Right lung (tissue), 5 donors: Measurements from ENCODE around the gene VGLL2. TPM values are rescaled to one million over a fixed set of nuclear protein-coding genes. Genes with fewer than 3 reads are reported as not detected.

Experiments used
- DNase-seq, 2 donors: peaks; one replicate each; pipeline ENCODE4 v3.0.0-alpha.2; 2013
- polyA plus RNA-seq, 5 donors: library from polyadenylated mRNA; unstranded; fragments of 120-200 nt; gene quantifications; one replicate each; pipeline versions ENCODE4 v1.2.1 to v1.2.3, GENCODE V29; 2013; ENCODE audit warnings: inconsistent platforms in 1 of 5, low replicate concordance in 1 of 5; ENCODE audit not compliant: insufficient read length in 5 of 5, insufficient read depth in 1 of 5

VGLL2 gene
- polyA plus RNA-seq, 5 donors: 4.0 TPM; not detected in 4

DNA sequence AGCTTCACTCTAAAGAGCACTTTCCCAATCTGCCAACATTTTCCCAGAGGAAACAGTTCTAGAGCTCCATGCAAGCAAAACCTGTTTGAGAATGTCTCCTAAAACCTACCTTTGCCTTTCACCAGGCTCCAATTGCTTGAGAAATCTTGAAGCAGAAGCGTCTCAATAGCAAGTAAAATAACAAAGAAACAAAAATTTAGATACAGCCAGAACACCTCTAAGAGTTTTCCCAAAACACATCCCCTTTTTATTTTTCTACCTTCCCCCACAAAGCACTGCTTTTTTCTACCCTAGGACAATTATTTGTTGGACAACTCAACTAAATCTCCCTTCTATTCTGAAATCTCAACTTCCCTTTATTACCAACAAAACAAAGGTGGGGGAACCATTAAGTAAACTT lies 3.6 kb downstream of the VGLL2 start:
- no peak for DNase-seq

DNA sequence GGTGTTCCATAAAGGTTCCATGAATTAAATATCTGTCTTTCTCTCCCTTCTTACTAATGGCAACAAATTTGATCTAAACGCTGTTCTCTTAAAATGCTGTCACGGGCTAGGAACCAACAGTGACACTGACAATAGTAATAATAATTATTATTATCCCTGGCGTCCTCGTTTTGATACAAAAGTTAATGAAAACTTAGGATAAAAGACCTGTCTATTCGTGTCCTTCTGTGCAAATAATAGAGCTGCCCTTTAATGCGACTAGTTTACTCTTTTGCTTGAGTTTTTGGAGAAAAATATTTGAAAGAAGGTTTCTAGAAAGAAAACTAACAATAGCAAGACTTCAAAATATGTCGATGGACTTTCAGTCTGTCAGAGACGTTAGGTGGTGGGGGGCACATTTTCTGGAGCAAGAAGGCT lies 4.3 kb downstream of the VGLL2 start:
- no peak for DNase-seq

DNA sequence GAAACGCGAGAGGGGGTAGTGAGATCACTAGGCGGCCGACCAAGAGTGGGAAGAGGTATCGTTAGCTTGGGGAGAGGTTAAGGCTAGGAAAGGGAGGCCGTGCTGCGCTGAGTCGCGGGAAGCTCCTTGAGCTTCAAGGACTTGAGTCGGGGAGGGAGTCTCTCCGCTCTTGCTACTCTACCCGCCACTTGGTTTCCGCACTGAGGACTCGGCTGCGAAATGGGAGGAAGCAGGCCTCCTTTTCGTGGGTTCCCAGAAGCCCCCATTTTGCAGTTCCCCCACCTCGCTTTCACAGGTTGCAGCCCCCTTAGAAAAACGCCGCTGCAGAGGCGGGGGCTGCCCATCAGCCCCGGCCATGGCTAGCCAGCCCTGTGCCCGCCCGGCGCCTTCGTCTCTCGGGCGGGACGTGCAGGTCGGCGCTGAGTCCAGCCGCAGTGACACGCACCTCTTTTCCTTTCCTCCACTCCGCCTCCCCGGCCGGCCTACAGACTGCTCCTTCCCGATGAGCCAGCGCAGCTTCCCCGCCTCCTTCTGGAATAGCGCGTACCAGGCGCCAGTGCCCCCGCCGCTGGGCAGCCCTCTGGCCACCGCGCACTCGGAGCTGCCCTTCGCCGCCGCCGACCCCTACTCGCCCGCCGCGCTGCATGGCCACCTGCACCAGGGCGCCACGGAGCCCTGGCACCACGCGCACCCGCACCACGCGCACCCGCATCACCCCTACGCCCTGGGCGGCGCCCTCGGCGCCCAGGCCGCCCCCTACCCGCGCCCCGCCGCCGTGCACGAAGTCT lies 4.9 kb downstream of the VGLL2 start:
- DNase-seq: no peak

DNA sequence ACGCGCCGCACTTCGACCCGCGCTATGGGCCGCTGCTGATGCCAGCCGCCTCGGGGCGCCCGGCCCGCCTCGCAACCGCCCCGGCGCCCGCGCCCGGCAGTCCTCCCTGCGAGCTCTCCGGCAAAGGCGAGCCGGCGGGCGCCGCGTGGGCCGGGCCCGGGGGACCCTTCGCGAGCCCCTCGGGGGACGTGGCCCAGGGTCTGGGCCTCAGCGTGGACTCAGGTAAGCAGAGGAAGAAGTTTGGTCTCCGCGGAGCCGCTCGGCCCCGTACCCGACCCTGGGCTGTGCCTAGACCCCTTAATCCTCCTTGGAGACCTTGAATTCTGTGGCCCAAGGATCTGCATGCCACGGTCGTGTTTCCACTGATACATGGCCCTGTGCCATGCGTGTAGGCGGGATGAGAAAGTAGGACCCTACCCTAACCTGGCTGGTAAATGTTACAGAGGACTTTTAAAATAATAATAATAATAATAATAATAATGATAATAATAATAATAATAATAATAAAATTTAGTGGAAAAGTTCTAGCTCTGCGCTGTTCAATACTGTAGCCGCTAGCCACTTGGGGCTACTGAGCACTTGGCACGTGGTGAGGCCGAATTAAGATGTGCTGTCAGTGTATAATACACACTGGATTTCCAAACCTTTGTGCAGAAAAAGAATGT lies 5.6 kb downstream of the VGLL2 start:
- DNase-seq: no peak

DNA sequence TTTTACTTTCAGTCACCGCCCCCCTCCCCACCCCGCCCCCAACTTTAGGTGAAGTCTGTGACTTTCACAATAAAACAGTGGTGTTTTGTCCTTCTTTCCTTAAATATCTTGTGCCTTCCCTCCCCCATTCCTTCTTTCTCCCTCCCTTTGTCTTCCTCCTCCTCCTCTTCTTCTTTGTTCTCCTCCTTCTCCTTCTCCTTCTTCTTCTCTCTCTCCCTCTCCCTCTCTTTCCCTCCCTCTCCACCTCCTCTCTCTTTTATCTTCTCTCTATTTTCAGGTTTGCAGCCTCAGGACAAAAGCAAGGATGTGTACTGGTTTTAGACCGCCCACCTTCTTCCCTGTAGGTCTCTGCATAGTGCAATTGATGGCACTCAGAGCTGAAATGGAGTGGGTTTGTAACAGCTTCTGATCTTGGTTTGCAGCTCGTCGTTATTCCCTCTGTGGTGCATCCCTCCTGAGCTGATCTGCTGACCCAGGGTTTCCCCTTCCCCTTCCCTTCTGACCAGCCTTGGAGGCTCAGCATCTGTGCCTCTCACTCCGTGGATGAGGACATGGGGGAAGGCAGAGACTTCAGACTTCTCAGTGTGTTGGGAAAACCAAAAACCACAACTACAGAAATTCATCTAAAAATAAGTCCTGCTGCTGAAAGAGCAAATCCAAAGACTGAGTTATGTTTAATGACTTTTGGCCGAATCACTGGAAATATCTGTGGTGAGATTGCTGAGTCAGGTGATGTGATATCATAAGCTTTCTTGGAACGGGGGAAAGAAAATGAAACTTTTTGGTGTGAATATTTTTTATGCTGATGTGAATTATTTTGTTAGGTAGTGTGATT lies 6.9 kb downstream of the VGLL2 start:
- no peak for DNase-seq

DNA sequence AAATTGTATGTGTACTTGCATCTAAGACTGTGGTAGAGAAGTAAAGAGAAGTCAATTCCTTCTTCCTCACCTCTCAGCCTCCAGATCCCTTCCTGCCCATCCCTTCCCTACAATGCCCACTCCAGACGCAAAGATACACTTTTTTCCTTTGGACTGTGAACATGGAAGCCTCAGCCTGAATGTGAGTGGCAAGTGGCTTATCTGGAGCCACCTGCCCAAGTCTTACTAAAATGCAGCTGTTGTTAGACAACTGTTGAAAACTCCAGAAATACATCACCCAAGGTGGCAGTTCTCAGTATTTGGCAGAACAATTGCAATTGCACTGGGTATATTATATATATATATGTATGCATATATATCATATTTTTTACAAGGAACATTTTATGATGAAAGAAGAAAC lies 7.5 kb downstream of the VGLL2 start:
- DNase-seq: no peak

DNA sequence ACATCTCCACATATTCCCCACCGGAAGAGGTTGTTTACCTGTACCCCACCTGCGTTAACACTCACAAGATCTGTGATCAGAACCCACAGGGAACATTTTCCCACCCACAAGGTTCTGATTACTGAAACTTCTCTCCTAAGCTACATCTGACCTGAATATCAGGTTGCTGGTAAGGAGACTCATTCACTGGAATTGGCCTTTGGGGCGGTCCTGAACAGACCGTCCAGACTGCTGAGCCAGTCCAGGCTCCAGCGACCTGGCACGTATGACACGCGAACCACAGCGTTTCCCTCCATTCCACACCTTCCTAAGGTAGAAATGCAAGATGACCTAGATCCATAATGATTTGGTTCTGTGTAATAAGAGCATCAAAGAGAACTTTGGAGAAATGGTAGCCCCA lies 9.8 kb downstream of the VGLL2 start:
- DNase-seq: no peak

DNA sequence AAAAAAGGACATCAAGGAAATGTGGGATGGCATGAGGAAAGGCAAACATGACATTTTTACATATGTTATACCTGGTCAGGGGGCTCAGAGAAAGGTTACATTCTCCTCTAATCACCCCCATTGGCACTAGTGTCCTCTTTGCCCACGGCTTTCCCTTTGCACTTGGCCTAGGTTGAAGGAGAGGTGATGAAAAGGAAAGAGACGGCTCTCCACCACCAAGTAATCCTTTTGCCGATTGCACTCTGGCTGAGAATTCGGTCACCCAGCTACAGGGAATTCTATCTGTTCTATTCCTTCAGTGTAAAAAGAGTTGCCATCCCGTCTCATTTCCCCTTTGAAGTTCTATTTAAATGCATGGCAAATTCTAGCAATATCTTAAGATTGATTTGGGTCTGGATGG lies 10.4 kb downstream of the VGLL2 start:
- DNase-seq: no peak

DNA sequence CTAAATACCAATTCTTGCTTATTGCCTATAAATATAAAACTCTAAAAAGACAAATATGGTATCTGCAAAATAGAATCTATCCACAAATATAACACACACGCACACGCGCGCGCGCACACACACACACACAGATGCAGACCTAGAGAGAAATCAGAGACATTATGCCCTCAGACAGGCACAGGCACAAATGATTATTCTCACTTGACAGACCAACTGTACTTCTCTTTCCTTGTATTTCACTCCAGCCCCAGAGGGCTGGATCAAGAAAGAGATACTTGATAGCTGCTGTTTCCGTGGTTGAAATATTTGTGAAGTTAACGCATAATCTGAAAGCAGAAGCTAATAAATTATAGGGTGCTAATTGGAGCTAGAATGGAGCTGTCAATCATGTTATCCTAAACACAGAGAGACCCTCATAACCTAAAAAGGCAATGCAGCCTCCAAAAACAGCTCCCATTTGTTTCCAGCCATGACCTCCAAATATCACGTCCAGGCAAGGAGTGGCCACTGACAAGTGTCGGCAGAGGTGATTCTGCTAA lies 11.5 kb downstream of the VGLL2 start:
- DNase-seq: no peak

DNA sequence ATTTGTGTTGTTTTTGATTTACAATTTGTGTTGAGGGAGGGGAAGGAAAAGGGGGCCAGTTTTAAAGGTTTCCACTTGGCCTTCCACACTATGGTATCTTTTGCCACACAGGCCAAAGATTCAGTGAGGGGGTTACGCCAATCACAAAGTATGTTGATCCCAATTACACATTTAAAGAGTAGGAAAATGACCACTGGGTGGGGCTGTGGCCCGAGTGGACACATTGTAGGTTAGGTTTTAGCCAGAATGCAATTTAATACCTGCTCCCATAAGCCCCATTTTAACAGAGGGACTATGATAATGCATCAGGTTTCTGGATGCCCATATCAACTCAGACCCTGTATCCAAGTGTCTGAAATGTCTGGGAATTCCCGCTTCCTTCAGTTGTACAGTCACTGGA lies 15.6 kb downstream of the VGLL2 start:
- DNase-seq: no peak

DNA sequence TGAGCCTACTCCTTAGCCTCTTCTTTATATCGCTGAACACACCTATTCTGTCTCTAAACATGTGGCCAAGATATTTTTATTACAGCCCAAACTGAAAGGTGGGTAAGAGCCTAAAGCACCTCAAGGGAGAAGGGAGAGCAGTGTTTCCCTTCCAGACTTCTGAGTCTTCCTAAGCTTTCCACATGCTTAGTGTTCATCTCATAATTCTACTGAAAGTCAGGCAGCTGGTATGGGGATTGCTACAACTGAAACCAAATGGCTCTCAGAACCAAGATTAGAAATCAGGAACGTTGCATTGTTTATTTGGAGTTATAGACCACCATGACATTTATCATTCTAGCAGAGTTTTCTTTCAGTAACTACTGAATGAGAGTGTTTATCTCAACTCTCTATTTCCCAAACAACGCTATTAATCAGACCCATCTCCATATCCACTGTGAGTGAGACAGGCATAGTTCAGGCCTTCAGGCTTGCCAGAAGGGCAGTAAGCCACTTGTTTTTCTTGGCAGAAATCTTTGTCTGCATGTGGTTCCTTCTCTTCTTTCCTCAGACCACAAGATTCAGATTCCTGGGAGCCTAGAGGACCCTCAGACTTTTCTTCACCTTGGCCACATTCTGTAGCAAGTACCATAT lies 22.8 kb downstream of the VGLL2 start:
- DNase-seq: no peak

DNA sequence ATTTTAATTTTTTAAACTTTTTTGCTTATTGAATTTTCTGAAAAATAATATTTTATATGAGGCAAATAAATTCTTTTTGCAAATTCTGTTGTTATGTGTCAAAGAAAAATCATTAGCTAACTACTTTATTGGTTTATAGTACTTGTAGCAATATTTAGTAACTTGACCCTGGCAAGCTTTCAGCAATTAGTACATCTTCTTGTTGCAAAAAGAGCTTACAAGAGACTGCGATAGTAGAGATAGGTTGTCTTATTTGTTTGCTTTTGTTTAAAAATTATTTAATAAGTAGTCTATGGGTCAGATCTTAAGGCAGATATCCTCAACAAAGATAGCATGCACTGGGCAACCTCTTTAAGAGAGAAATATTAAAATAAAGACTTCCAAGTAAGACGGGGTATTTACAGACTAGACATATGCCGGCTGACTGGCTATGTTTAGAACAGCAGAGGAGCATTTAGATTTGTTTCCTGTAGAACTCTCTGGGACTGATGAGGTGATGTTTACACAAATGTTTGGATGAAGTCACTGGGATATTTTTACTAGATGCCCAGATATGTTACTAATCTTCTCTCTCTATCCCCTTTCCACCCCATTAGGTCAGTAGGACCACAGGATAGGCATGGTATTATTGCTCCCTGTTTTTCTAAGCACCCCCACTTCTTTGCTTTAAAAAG lies 25.0 kb downstream of the VGLL2 start:
- no peak for DNase-seq

DNA sequence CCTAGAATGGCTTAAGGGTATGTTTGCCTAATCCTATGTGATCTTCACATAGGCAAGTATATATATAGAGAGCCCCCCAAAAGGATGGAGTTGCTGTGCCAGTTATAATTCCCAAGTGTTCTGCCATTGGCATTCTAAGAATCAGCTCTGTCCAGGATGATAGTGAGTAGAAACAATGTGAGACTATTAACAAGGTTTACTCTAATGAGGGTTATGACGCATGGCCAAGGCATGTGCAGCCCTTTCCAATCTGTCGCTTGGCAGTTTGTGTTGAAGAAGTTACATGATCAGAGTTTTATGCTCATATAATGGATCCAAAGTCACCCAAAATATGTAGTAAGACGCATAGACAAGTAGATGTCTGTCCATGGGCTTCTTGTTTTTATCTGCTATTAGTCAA lies 33.6 kb downstream of the VGLL2 start:
- no peak for DNase-seq

DNA sequence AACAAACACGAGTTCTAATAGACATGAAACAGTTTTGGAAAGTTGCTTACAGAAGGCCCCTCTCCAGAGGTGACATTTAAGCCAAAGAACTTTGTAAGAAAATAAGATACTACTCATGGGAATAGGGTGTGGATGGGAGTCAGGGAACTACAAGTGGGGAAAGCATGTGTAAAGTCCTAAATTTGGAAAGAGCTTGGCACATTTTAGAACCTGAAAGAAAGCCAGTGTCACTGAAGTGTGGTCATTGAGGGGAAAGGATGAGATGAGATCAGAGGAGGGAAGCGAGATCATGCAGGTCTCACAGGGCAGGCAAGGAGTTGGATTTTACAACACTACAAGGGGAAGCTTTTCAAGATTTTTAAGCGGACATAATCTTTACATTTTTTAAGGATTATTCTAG lies 38.0 kb downstream of the VGLL2 start:
- no peak for DNase-seq

DNA sequence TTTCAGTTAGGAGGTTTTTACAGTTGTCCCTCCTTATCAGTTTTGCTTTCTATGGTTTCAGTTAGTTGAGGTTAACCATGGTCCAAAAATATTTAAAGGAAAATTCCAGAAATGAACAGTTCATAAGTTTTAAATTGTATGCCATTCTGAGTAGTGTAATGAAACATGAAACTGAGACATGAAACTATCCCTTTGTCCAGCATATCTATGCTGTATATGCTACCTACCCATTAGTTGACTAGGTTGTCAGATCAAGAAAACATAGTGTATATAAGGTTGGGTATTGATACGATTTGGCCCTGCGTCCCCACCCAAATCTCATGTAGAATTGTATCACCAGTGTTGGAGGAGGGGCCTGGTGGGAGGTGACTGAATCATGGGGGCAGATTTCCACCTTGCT lies 39.1 kb downstream of the VGLL2 start:
- no peak for DNase-seq

DNA sequence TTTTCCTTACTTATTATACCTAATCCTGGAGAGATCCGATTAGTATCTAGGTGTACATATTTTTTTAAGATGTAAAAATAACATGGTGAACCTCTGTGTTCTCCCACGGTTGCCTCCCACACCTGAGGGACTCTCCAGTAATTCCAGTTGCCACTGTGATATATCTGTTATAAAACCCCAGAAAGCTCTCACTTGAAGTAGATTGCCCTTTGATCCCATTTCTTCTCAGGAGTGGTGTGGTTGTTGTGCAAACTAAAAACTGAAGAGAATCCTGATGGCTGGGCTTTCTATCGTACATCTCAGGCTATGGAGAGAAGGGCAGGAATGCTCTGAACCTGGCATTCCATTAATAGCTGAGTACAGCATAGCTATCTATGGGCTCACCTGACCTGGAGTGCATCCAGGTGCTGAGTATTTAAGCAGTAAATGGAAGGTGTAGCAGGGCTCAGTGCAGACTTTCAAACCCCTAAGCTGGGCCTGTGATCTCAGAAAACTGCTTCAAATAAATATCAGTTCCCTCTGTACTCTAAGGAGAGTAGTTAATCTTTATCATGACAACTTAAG lies 41.0 kb downstream of the VGLL2 start:
- DNase-seq: no peak

DNA sequence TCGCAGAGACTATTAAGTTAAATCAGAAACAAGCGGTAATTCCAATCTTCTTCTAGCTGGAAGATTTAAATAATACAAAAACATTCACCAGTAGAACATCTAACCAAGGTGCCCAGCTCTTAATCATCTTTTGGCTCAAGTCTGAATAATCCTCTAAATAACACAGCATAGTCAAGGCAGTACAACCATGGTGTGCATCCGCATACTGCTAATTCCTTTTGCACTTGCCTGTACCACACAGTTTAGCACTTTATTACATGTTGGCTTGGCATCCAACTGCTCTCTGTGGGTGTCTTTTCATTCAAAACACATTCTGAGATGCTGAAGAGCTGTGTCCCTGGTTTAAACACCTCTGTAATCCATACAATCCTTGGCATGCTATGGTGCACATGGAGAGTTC lies 42.3 kb downstream of the VGLL2 start:
- no peak for DNase-seq

DNA sequence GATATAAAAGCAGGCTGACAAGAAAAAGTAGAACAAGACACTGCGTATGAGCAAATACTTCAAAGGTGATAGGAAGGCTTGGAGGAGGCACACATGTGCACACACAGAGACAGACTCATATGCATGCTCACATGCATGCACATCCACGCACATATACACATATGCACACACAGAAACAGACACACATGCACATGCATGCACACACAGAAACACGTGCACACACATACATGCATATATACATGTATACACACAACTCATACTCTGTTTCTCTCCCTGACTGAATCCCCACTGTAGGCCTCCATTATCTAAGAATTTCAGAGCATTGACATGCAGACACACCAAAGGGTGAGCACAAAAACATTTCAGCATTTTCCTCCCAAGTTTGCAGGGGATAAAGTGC lies 43.7 kb downstream of the VGLL2 start:
- DNase-seq: no peak

DNA sequence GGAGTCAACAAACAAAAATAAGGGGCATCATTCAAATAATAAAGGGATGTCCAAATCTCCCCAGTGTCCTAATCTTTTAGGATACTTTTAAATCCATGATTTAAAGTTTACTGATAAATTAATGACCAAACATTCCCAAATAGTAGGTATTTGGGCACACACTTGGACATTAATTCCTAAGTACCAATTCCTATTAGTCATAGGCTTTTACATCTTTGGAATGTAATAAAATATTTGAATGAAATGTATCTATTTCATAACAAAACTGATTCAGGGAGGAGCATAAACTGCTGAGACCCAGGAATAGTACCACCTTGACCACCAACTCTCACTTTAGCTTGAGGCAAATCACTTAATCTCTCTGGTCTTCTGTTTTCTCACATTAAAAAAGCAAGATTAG lies 44.3 kb downstream of the VGLL2 start:
- DNase-seq: no peak

DNA sequence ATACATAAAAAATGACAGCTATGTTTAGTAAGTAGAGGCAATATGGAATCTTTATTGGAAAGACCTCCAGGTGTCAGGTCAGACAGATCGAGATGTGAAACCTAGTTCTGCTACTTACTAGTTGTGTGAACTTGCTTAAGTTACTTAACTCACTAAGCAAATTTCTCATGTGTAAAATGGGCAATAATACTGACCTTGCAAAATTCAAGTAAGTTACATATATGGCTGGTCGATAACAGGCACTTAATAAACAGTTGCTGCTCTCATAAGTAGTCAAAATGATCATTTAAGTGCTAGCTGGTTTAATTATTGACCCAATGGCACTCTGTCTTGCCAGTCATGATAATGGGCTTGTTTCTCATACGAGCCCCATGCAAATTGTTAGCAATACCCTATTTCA lies 46.0 kb downstream of the VGLL2 start:
- no peak for DNase-seq

DNA sequence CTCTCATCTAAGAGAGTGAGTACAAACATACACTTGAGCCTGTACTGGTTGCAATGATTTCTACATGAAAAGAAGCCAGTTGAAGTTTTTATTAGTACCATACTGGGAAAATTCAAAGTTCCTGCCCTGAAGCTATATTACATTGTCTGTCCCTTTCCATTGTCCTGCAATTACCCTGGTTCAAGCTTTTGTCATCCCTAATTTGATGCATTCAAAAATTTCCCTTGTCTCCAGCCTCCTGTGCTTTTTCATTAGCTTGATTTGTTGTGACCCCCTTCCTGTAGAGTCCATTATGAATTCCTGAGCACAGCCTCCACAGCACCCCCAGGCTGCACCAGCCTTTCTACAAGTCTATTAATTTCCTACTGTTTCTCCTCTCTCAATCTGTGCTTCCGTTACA lies 46.4 kb downstream of the VGLL2 start:
- DNase-seq: no peak
